IMR-90 (cell line): ENCODE results near the gene SHCBP1L. TPM values are rescaled to one million over a fixed set of nuclear protein-coding genes. Genes with fewer than 3 reads are reported as not detected.

Experiments
- ATAC-seq: fragments of 200-7000 bp; cut with Tn5 transposase; 2 replicates; pipeline ENCODE4 v1.9.1; 2020; ENCODE audit warnings: low read depth, mild to moderate bottlenecking, moderate library complexity
- BruUV-seq: library from RNA; stranded (reverse); fragments of 400-500 nt; replicated peaks from 2 replicates; lab custom pipeline; 2021; lab: Mats Ljungman, UMichigan
- CTCF ChIA-PET: fragments of 300-600 bp; formaldehyde crosslinking; extraction: SDS; loops from one replicate; lab custom pipeline; 2021; ENCODE audit warnings: antibody characterized with exemption; lab: Yijun Ruan, JAX
- POLR2A ChIA-PET: fragments of 300-600 bp; sonication (Branson Sonifier 250); formaldehyde crosslinking; loops from one replicate; lab custom pipeline; 2022; ENCODE audit warnings: antibody characterized with exemption; ENCODE audit not compliant: unreplicated experiment; lab: Charles Lee
- DNase-seq: peaks from one replicate; pipeline ENCODE4 v3.0.0; 2013
- H2AFZ ChIP-seq: replicated peaks from 2 replicates; pipeline ENCODE3; 2013; ENCODE audit warnings: low read length, mild to moderate bottlenecking; ENCODE audit not compliant: poor library complexity
- H2AK5ac ChIP-seq: 2 replicates; pipeline ENCODE4 v1.6.1; 2013; ENCODE audit warnings: low read depth, low read length, inconsistent platforms
- H2AK9ac ChIP-seq: replicated peaks from 2 replicates; pipeline ENCODE3; 2013; ENCODE audit warnings: mild to moderate bottlenecking, low read depth, low read length, moderate library complexity; ENCODE audit not compliant: poor library complexity
- H2BK120ac ChIP-seq: 2 replicates; pipeline ENCODE4 v1.6.1; 2013; ENCODE audit warnings: low read depth, low read length, inconsistent platforms
- H2BK15ac ChIP-seq: 3 replicates; pipeline ENCODE4 v1.6.1; 2013; ENCODE audit warnings: low read depth, low read length, inconsistent platforms
- H2BK20ac ChIP-seq: 2 replicates; pipeline ENCODE4 v1.6.1; 2013; ENCODE audit warnings: low read depth, mild to moderate bottlenecking, inconsistent platforms, low read length, moderate library complexity
- H2BK5ac ChIP-seq: 2 replicates; pipeline ENCODE4 v1.6.1; 2013; ENCODE audit warnings: mild to moderate bottlenecking, low read depth, low read length, inconsistent platforms; ENCODE audit not compliant: poor library complexity, severe bottlenecking
- H3K14ac ChIP-seq: replicated peaks from 2 replicates; pipeline ENCODE4 v1.6.1; 2013; ENCODE audit warnings: low read depth, low read length, inconsistent platforms
- H3K18ac ChIP-seq: 2 replicates; pipeline ENCODE4 v1.6.1; 2013; ENCODE audit warnings: low read depth, low read length, control low read depth
- H3K23ac ChIP-seq: 2 replicates; pipeline ENCODE4 v1.6.1; 2013; ENCODE audit warnings: low read depth, low read length, inconsistent platforms
- H3K27ac ChIP-seq: 2 replicates; pipeline ENCODE4 v1.5.1; 2013; ENCODE audit warnings: mild to moderate bottlenecking, control low read depth, low read length; ENCODE audit not compliant: insufficient read depth
- H3K27me3 ChIP-seq: 2 replicates; pipeline ENCODE4 v1.6.1; 2013; ENCODE audit warnings: low read length; ENCODE audit not compliant: control insufficient read depth, insufficient read depth
- H3K36me3 ChIP-seq: 2 replicates; pipeline ENCODE4 v1.6.1; 2013; ENCODE audit warnings: low read length, mixed read lengths; ENCODE audit not compliant: control insufficient read depth, insufficient read depth
- H3K4ac ChIP-seq: 2 replicates; pipeline ENCODE4 v1.6.1; 2013; ENCODE audit warnings: low read depth, low read length, inconsistent platforms
- H3K4me1 ChIP-seq: 2 replicates; pipeline ENCODE4 v1.6.1; 2013; ENCODE audit warnings: low read length, mixed read lengths; ENCODE audit not compliant: control insufficient read depth, insufficient read depth
- H3K4me2 ChIP-seq: 2 replicates; pipeline ENCODE4 v1.6.1; 2013; ENCODE audit warnings: low read depth, mild to moderate bottlenecking, control low read depth, low read length, moderate library complexity
- H3K4me3 ChIP-seq: 2 replicates; pipeline ENCODE4 v1.5.1; 2013; ENCODE audit warnings: low read depth, mild to moderate bottlenecking, control low read depth, low read length, moderate library complexity; ENCODE audit not compliant: insufficient read depth
- H3K56ac ChIP-seq: 2 replicates; pipeline ENCODE4 v1.6.1; 2013; ENCODE audit warnings: low read length, inconsistent platforms; ENCODE audit not compliant: insufficient read depth; ENCODE audit errors: extremely low read depth
- H3K79me1 ChIP-seq, 2 experiments: 2 replicates each; pipeline ENCODE4 v1.6.1; 2013; ENCODE audit warnings: low read length in 2 of 2, inconsistent platforms in 1 of 2, low read depth in 1 of 2
- H3K9ac ChIP-seq: 2 replicates; pipeline ENCODE4 v1.6.1; 2013; ENCODE audit warnings: low read depth, low read length, control low read depth
- H3K9me1 ChIP-seq: 2 replicates; pipeline ENCODE4 v1.6.1; 2013; ENCODE audit warnings: low read length, inconsistent platforms; ENCODE audit not compliant: insufficient read depth
- H3K9me3 ChIP-seq: 2 replicates; pipeline ENCODE4 v1.6.1; 2013; ENCODE audit warnings: low read length; ENCODE audit not compliant: control insufficient read depth, insufficient read depth
- H4K20me1 ChIP-seq: 2 replicates; pipeline ENCODE4 v1.6.1; 2013; ENCODE audit warnings: low read length, inconsistent platforms; ENCODE audit not compliant: insufficient read depth
- H4K5ac ChIP-seq: 2 replicates; pipeline ENCODE4 v1.6.1; 2013; ENCODE audit warnings: mild to moderate bottlenecking, low read depth, low read length, control low read depth
- H4K8ac ChIP-seq, 2 experiments: 2 replicates each; pipeline ENCODE4 v1.6.1; 2013; ENCODE audit warnings: low read depth in 2 of 2, low read length in 2 of 2, control low read depth in 1 of 2, inconsistent platforms in 1 of 2
- H4K91ac ChIP-seq: 2 replicates; pipeline ENCODE4 v1.6.1; 2013; ENCODE audit warnings: low read depth, low read length, inconsistent platforms; ENCODE audit not compliant: insufficient read depth
- CEBPB ChIP-seq: IDR thresholded peaks from 2 replicates; pipeline ENCODE4 v1.6.1; 2012; ENCODE audit warnings: low read depth, low read length, improper control_type of control experiment
- MAFK ChIP-seq: IDR thresholded peaks from 2 replicates; pipeline ENCODE4 v1.6.1; 2012; ENCODE audit warnings: low read depth, low read length, improper control_type of control experiment
- dilution Hi-C: fragments of 300-500 bp; cut with HindIII; formaldehyde crosslinking; loops from one replicate; pipeline ENCODE4 v1.14.3; 2018; ENCODE audit warnings: low sequenced_read_pairs; ENCODE audit not compliant: unreplicated experiment
- in situ Hi-C: fragments of 300-500 bp; cut with MboI; formaldehyde crosslinking; loops from 3 replicates; pipeline ENCODE4 v1.14.3; 2019; ENCODE audit warnings: low sequenced_read_pairs, inconsistent platforms, mixed read lengths
- intact Hi-C: fragments of 100-400 bp; cut with micrococcal nuclease; formaldehyde crosslinking; loops from 2 replicates; pipeline ENCODE4 v1.10.0; 2022
- polyA plus RNA-seq, 3 experiments: library from polyadenylated mRNA; depleted of rRNA; stranded (reverse); fragments of >200 nt; gene quantifications; 2 replicates each; pipeline ENCODE4 v1.2.3, GENCODE V29; 2012; ENCODE audit warnings: low replicate concordance in 1 of 3
- total RNA-seq: library from RNA; depleted of rRNA; stranded (reverse); fragments of >200 nt; gene quantifications from 2 replicates; pipeline ENCODE4 v1.2.3, GENCODE V29; 2012

The SHCBP1L gene
- total and polyA plus RNA-seq, 2 of the 4 experiments (the other 2 are of a cell fraction) = not detected

- dilution Hi-C loops (no loop called here), intact Hi-C loops (no loop called here), in situ Hi-C loops (no loop called here)
- no peaks in the 10 kb centered on the region for H3K79me1 ChIP-seq
- H3K18ac ChIP-seq = no peak overlapping the region
- no peaks in the 10 kb centered on the region for H3K36me3 ChIP-seq
- no peaks in the 10 kb centered on the region for H3K9me3 ChIP-seq
- H3K27me3 ChIP-seq = no peaks in the 10 kb centered on the region
- H2AFZ ChIP-seq = no peak overlapping the region
- H2BK120ac ChIP-seq = no peak overlapping the region
- H4K20me1 ChIP-seq = no peaks in the 10 kb centered on the region
- peaks cover 7% of the 10 kb centered on the region for H3K4me1 ChIP-seq
- H3K9ac ChIP-seq = no peak overlapping the region
- no peak overlapping the region for H3K56ac ChIP-seq
- no peak overlapping the region for H3K4ac ChIP-seq
- no peak overlapping the region for H3K4me2 ChIP-seq
- H2AK5ac ChIP-seq = no peak overlapping the region
- H3K14ac ChIP-seq = 0 out of 2 replicates have a peak overlapping the region, but pooled peaks have one; percentile 27
- BruUV-seq = no TSS peak
- TF ChIP-seq CEBPB = no peak
- no peak for TF ChIP-seq MAFK
- H4K8ac ChIP-seq = no peak overlapping the region
- no peak overlapping the region for H3K4me3 ChIP-seq
- CTCF ChIA-PET = interaction anchor here (1.6 kb wide), 1 partner anchor 31 kb away, joined by 6 read pairs; no protein-coding TSS in a partner anchor
- DNase-seq = no peak
- H2BK5ac ChIP-seq = no peak overlapping the region
- H2BK15ac ChIP-seq = no peak overlapping the region
- no peak overlapping the region for H2AK9ac ChIP-seq
- H3K27ac ChIP-seq = no peak overlapping the region
- H3K23ac ChIP-seq = no peak overlapping the region
- ATAC-seq = no peak
- POLR2A ChIA-PET = no interaction called here
- H4K91ac ChIP-seq = no peak overlapping the region
- no peak overlapping the region for H2BK20ac ChIP-seq
- H3K9me1 ChIP-seq = peaks cover 3% of the 10 kb centered on the region; the same call in 1 of the 2 replicates
- H4K5ac ChIP-seq = no peak overlapping the region
Observed at GRCh38 chr1:182993746-182994145, 40.8 kb upstream of the SHCBP1L start.
